GM21723 (cell line): Measurements from ENCODE around the gene TMEM273.

Source experiments
- ATAC-seq: cut with Tn5 transposase; IDR thresholded peaks from one replicate; pipeline ENCODE4 v1.9.1; 2021; ENCODE audit warnings: mild to moderate bottlenecking, moderate library complexity; ENCODE audit not compliant: unreplicated experiment

Gene TMEM273

GRCh38 chr10:49119746-49120145 lies 68.4 kb downstream of the TMEM273 start:
- ATAC-seq: no peak

- ATAC-seq: no peak
These were observed 69.6 kb downstream of the TMEM273 start for GRCh38 chr10:49118430-49119074.

- ATAC-seq: no peak
These were observed 70.7 kb downstream of the TMEM273 start for GRCh38 chr10:49117376-49118070.

GRCh38 chr10:49116509-49117375 lies 71.4 kb downstream of the TMEM273 start:
- no peak for ATAC-seq

GRCh38 chr10:49115796-49116508 lies 72.2 kb downstream of the TMEM273 start:
- ATAC-seq: no peak

GRCh38 chr10:49115015-49115795 lies 73.0 kb downstream of the TMEM273 start, which contains the start of gene VSTM4:
VSTM4 (minus strand) TSS chr10:49115522; CDS start chr10:49115485, 37 bp downstream.
- no peak for ATAC-seq

GRCh38 chr10:49114718-49115014 lies 73.5 kb downstream of the TMEM273 start:
- no peak for ATAC-seq

GRCh38 chr10:49113741-49114141 lies 74.5 kb downstream of the TMEM273 start:
- ATAC-seq: no peak

- ATAC-seq: no peak
These were observed 75.3 kb downstream of the TMEM273 start for GRCh38 chr10:49112851-49113250.

GRCh38 chr10:49112098-49112497 lies 76.1 kb downstream of the TMEM273 start:
- ATAC-seq: no peak

- ATAC-seq: no peak
These were observed 76.9 kb downstream of the TMEM273 start for GRCh38 chr10:49111320-49111698.

GRCh38 chr10:49110684-49111319 lies 77.4 kb downstream of the TMEM273 start:
- ATAC-seq: no peak

GRCh38 chr10:49109669-49110340 lies 78.4 kb downstream of the TMEM273 start:
- no peak for ATAC-seq

- ATAC-seq: no peak
These were observed 79.5 kb downstream of the TMEM273 start for GRCh38 chr10:49108656-49109055.

GRCh38 chr10:49107887-49108267 lies 80.3 kb downstream of the TMEM273 start:
- no peak for ATAC-seq

GRCh38 chr10:49107111-49107886 lies 80.9 kb downstream of the TMEM273 start:
- ATAC-seq: no peak

- no peak for ATAC-seq
These were observed 81.7 kb downstream of the TMEM273 start for GRCh38 chr10:49106451-49106850.

- ATAC-seq: no peak
These were observed 83.1 kb downstream of the TMEM273 start for GRCh38 chr10:49105076-49105475.
